Measurements from ENCODE around the gene KRTAP5-7.
A peak's percentile ranks its signal among the peaks of the same experiment; 100 is the strongest.
"Not testable (repeated sequence)": the region's sequence is repeated elsewhere in the genome, so short reads cannot be mapped to it uniquely, and the experiment has no call there.

Gene KRTAP5-7

GRCh38 chr11:71526796-71527575, at the start of gene KRTAP5-7:
Gene KRTAP5-7 (plus strand): TSS chr11:71527267. CDS start chr11:71527301, 34 bp downstream.
- DNase-seq: not testable (repeated sequence)

GRCh38 chr11:71477641-71478527, 49.2 kb upstream of the KRTAP5-7 start:
- DNase-seq: no peak

- no peak for DNase-seq
Measured at GRCh38 chr11:71478528-71478840, 48.6 kb upstream of the KRTAP5-7 start.

- no peak for DNase-seq
Measured at GRCh38 chr11:71481101-71481960, 45.7 kb upstream of the KRTAP5-7 start.

- no peak for DNase-seq
Measured at GRCh38 chr11:71482216-71482615, 44.9 kb upstream of the KRTAP5-7 start.

GRCh38 chr11:71482746-71483364, 44.2 kb upstream of the KRTAP5-7 start:
- no peak for DNase-seq

GRCh38 chr11:71483692-71484091, 43.4 kb upstream of the KRTAP5-7 start:
- no peak for DNase-seq

GRCh38 chr11:71484248-71485062, 42.6 kb upstream of the KRTAP5-7 start:
- DNase-seq: no peak

GRCh38 chr11:71485063-71485399, 42.0 kb upstream of the KRTAP5-7 start:
- DNase-seq: no peak

- DNase-seq: no peak
Measured at GRCh38 chr11:71485466-71485865, 41.6 kb upstream of the KRTAP5-7 start.

GRCh38 chr11:71486320-71486719, 40.7 kb upstream of the KRTAP5-7 start:
- no peak for DNase-seq

- DNase-seq: no peak
Measured at GRCh38 chr11:71488681-71489270, 38.3 kb upstream of the KRTAP5-7 start.

- DNase-seq: peak in 1 of 2 experiments; percentile 3
Measured at GRCh38 chr11:71489311-71490043, 37.6 kb upstream of the KRTAP5-7 start.

GRCh38 chr11:71490044-71490730, 36.9 kb upstream of the KRTAP5-7 start:
- DNase-seq: no peak

GRCh38 chr11:71490731-71491390, 36.2 kb upstream of the KRTAP5-7 start:
- no peak for DNase-seq

- DNase-seq: no peak
Measured at GRCh38 chr11:71491531-71491930, 35.5 kb upstream of the KRTAP5-7 start.

GRCh38 chr11:71491940-71492339, 35.1 kb upstream of the KRTAP5-7 start:
- no peak for DNase-seq

GRCh38 chr11:71495286-71496230, 31.5 kb upstream of the KRTAP5-7 start:
- DNase-seq: no peak
